Left ventricle myocardium superior (tissue), 1 donor: ENCODE data around the gene SCN1A. TPM values are rescaled to one million over a fixed set of nuclear protein-coding genes. Genes with fewer than 3 reads are reported as not detected.

Experiments
- ATAC-seq: fragments of 200-7000 bp; cut with Tn5 transposase; one replicate; pipeline ENCODE4 v1.9.1; 2020; ENCODE audit warnings: mild to moderate bottlenecking, moderate library complexity
- DNase-seq: peaks from one replicate; pipeline ENCODE4 v3.0.0-alpha.2; 2020
- intact Hi-C: fragments of 100-400 bp; cut with micrococcal nuclease; formaldehyde crosslinking; loops from one replicate; pipeline ENCODE4 v1.11.0; 2022
- total RNA-seq: library from RNA; stranded (reverse); fragmentation: NEBNext Ultra II Directional; extraction: Animal tissue kit (Norgen Biotek cat#: 25700); gene quantifications from one replicate; pipeline ENCODE4 v1.2.1, GENCODE V29; 2021
- donor health status: DM: no; HTN: yes; CAD: no; lungs with severe emphysema.

Gene SCN1A
- total RNA-seq, 1 donor from 2014 or later: 0.92 TPM

- ATAC-seq (no peak), DNase-seq (no peak)
- intact Hi-C loops: no loop called here
These were observed 177.4 kb downstream of the SCN1A start for GRCh38 chr2:165950438-165950837.

- no peak for DNase-seq
- no peak for ATAC-seq
- intact Hi-C loops: no loop called here
These were observed 186.0 kb downstream of the SCN1A start for GRCh38 chr2:165941827-165942226.

- no peak for DNase-seq
- ATAC-seq: no peak
- intact Hi-C loops: no loop called here
These were observed 189.6 kb downstream of the SCN1A start for GRCh38 chr2:165938237-165938636.

Other genes starting within 250 kb of the SCN1A start
- gene TTC21B, start 174.2 kb downstream of the SCN1A start, total RNA-seq: 14.7 TPM
- gene SCN9A, start 247.9 kb upstream of the SCN1A start, total RNA-seq: 1.3 TPM